GM19452 (cell line): Measurements from ENCODE around the gene RASSF4.

Source experiments
- ATAC-seq: cut with Tn5 transposase; IDR thresholded peaks from one replicate; pipeline ENCODE4 v1.9.1; 2021; ENCODE audit not compliant: unreplicated experiment

RASSF4 gene, protein sequence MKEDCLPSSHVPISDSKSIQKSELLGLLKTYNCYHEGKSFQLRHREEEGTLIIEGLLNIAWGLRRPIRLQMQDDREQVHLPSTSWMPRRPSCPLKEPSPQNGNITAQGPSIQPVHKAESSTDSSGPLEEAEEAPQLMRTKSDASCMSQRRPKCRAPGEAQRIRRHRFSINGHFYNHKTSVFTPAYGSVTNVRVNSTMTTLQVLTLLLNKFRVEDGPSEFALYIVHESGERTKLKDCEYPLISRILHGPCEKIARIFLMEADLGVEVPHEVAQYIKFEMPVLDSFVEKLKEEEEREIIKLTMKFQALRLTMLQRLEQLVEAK

DNA sequence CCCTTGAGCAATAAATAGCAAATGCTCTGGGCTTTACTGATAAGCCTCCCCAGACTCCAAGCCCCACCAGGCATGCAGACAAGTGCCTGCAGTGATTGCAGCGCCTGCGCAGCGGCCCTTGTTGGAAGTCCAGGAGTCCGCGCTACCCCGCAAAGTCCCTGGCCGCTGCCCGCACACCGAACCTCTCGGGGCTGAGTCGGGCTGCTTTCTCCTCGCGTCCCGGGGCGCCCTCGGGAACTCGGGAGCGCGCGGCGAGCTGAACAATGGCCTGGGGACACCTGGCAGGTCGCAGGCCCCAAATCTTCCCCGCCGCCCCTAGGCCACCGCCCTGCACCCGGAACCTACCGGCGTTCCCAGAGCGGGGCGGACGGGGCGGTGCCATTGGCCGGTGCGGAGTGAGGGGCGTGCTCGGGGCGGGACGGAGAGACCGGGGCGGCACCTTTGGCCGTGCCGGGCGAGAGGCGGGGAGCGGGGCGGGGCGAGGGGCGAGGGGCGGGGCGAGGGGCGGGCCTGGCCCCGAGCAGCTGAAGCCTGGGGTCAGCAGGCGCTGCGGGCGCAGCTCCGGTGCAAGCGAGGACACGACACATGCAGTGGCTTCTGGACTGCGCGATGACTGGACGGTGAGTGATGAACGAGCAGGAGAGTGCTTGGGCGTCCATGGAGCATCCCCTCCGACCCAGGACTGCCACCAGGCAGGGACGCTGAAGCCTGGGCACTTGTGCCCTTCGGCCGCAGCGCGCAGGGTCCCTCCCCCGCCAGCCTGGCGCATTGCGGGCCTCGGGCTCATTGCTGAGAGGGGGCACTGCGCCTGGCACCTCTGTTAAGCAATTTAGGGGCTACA, at the start of gene RASSF4:
TSS of gene RASSF4 (plus strand) at position 556 of the 841 bp plus-strand sequence. CDS start 10,401 bp downstream, outside the sequence.
- ATAC-seq = peak; percentile 98

DNA sequence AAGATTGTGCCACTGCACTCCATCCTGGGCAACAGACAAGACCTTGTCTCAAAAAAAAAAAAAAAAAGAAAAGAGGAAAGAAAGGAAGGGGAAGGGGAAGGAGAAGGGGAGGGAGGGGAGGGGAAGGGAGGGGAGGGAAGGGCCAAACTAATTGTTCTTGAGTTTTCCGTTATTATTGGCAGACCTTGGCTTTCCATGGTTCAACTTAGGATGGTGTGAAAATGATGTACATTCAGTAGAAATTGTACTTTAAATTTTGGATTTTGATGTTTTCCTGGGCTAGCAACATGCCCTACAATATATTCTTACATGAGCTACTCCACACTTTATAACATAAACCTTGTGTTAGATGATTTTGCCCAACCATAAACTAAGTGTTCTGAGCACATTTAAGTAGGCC, 49.7 kb upstream of the RASSF4 start:
- no peak for ATAC-seq

DNA sequence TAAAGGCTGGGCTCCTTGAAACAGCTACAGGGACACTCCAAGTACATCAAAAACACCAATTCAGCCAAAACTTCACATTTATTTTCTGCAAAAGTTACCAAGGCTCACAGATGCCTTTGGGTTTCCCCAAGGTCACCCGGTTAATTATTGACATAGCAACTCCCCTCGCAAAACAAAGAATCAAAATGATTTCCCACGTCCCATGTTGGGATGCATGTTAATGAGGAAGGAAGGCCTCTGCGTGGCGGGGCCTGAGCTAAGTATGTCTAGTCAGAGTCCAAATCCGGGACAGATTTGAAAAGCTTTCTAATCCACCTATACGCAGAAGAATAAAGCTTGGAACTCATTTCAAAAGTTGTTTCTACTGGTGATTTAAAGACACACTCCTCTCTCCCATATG, 49.0 kb upstream of the RASSF4 start:
- ATAC-seq = no peak

DNA sequence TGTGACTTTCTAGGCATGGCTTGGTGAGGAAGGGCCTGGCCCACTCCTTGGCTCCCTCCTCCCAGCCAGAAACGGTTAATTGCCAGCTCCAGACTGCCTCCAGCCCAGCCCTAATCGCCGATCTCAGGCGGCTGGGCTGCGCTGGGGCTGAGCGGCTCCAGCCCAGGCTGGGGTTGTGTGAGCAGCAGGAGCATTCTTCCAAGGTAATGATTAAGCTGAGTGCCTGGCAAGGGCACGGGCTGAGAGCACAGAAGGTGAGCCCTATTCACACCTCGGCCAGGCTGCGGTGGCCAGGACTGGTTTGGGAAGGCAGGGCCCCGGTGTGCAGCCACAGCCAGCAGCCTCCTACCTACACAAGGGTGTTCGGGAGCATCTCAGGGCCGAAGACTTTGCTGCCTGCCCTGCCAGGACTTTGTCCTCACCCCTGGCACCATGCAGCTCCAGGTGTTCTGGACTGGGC, 48.5 kb upstream of the RASSF4 start, which contains the start of gene TMEM72:
TSS of gene TMEM72 (plus strand) at position 257 of the 460 bp plus-strand sequence. CDS start at position 433, 176 bp downstream.
- no peak for ATAC-seq

DNA sequence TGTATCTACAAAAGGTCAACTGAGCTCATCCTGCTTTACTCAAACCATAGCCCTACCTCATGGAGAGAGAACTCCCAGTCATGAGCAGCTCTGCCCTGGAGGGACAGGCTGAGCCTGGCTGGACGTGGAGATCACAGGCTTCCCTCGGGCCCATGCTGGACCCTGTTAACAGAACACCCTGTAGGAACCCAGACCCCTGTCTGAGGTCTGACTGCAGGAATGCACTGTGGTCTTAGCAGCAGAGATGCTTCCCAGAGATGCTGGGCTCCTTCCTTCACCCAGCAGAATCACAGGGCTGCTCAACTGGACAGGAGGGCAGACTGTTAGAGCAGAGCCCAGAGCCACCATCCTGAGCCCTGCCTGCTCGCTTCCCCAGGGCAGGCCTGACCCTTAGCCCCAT, 47.7 kb upstream of the RASSF4 start:
- no peak for ATAC-seq

DNA sequence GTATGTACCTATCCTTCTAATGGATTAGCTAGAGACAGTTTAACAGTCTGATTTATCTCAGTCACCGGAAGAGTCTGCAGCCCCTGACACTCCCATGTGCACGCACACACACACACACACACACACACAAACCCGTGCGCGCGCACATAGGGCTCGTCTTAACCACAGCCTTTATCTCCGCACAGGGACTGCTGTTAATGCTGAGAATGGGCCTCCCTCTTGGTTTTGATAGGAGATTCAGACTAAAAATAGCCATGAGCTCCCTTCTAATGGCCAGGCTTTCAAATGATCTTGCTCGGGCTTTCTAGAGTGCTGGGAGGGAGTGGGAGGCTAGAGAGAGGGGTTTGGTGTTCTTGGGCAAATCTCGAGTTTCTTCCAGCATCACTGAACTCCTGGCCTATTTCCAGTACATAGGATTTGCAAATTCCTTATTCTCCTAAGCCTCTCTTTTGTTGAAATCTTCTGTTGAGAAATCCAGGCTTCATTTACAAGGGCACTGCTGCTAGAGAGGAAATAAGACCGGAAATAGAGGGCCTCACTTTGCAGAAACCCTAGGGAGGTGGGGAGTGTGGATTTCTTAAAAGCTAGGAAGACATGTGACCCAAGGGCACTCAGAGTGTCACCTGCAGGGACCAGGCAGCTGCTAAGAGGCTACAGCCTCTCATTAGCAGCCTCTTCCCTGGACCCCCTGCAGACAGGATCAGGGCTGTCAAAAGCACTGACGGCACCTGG, 46.1 kb upstream of the RASSF4 start:
- no peak for ATAC-seq

DNA sequence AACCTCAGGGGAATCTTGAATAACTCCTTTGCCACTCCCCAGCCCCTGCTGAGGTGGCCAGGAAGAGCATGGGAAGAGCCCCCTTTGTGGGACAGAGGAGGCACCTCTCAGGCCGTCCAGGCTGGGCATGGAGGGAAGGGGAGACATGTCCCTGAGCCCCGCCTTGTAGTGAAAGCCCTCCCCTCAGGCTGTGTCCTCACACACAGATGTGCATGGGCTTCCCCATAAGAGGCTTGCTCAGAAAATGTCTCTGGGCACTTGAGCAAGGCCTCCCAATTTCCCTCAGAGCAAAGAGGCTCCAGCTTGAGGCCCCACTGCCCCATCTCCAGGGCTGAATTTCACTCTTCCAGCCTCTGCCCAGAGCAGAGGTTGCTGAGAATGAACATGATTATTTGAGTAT, 44.7 kb upstream of the RASSF4 start:
- no peak for ATAC-seq

DNA sequence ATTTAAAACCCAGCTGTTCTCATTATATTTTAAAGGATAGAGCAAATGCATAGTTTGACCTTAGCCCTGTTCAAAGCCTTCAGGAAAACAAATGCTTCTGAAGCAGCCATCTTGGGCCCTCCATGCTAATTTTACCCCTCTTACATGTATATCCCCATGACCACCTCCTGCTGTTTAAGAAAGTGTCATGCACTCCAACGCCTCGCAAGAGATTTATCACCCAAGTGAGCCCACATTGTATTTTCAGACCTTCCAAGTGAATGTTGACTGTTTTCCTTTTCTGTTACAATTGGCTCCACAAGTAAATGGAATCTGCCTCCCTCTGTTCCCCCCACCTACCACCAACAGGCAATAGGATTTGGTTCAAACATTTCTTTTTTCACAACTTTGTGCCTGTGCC, 43.2 kb upstream of the RASSF4 start:
- no peak for ATAC-seq

DNA sequence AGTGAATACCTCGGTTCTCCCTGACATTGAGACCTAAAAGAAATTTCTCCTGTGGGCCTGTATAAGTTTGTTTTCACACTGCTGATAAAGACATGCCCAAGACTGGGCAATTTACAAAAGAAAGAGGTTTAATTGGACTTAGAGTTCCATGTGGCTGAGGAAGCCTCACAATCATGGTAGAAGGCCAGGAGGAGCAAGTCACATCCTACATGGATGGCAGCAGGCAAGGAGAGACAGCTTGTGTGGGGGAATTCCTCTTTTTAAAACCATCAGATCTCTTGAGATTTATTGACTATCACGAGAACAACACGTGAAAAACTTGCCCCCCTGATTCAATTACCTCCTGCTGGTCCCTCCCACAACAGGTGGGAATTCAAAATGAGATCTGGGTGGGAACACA, 41.8 kb upstream of the RASSF4 start:
- ATAC-seq = no peak

DNA sequence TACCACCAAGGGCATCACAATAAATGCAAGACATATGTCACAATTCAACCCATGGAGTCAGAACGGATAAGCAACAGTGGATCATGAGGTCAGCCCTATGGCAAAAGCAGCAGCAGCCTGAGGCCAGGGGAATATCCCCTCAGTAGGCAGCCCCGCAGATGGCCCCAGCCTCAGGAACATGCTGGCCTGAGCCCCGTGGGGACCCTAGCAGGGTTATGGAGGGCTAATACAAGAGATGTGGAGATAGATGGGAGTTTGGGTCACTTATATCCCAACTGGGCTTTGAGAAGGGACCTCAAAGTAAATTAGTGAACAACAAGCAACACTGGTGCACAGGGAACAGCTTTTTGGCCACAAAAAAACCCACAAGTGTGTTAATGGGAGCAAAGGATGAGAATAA, 39.4 kb upstream of the RASSF4 start:
- no peak for ATAC-seq

DNA sequence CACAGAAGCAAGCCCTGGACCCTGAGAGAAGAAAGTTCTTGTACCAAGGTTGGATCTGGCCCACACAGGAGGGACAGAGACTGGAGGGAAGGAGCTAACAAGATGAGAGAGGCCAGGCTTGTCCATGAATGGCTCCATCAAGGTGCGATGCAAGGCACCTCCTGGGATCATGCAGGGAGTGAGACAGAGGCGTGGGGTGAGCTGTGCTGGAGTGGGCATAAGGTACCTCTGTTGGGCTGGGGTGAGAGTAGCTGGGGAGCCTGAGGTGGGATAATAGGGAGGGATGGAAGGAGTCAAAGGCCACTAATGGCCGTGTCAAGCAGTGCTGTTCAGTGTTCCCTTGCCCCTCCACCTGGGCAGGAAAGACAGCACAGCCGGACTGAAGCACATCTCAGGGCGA, 38.5 kb upstream of the RASSF4 start:
- no peak for ATAC-seq

DNA sequence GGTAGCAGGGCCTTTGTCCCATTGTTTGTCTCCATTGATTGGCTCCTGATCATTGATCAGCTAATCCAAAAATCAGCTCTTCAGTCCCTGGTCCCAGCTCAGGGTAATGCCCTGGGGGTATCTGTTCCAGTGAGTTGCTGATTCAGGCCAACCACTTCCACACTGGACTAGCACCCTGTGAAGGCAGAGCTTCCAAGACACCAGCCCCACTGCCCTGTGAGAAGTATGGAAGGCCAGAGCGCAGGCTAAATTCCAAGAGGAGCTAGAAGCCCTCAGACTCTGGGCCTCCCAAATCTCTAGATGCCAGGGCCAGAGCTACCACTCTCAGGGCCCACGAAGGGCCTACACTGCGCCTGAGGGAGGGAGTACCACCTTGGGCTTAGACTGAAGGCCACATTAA, 38.1 kb upstream of the RASSF4 start:
- ATAC-seq = no peak

DNA sequence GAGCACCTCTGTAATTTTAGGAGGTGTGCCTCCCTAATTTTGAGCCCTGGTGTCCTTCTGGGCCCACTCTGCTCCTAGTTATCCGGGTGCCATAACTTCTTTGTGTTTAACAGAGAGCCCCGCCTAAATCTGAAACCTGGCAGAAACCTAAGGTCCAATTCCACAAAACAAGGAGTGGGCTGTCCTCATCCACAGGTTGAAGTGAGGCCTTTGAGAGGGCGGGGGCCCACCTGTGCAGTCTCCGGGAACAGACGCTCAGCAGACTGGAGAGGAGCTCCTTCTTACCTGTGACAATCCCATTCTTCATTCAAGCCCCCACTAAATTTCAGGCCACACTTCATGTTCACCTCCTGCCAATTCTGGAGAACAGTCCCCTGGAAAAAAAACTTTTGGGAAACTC, 37.6 kb upstream of the RASSF4 start:
- no peak for ATAC-seq

DNA sequence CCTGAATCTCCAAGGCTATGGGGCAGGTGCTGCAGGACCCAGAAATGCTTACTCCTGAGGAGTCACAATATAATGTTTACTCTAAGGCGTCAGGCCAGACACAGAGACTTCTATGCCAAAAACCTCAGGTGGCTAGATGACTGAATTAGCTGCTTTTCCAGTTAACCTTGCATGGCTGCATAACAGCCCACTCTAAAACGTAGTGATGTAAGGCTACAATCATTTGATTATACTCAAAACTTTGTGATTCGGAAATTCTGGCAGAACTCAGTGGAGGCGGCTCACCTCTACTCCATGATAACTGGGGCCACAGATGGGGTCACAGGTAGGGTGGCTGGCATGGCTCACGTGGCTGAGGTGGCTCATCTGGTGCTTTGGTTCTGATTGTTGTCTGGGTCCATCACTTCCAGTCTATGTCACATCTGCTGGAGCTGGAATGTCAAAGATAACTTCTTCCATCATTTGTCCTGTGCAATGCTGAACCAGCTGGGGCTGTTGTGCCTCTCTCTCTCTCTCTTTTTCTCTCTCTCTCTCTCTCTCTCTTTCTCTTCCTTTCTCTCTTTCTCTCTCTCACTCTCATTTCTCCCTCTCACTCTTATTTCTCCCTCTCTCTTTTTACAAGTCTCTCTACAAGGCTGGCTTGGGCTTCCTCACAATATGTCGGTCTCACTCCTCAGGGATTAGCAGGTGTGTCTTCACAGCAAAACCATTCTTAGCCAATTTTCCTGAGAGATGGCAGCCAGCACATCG, 36.6 kb upstream of the RASSF4 start:
- no peak for ATAC-seq

DNA sequence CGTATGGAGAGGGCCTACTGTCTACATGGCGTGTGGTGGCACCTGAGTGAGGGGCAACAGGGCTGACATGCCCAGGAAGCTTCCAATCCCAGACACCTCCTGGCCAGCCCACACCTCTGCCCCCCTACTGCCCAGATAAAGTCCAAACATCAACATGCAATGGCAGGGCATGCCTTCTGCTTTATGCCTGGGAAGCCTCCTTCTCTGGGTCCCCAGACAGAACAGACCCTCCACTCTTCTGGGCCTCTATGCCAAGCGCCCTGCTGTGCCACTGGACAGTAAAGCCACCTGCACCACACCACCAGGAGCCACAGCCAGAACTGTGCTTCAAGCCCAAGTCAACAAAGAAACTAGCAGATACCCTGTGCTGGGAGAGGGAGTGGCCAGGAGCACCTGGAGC, 36.0 kb upstream of the RASSF4 start:
- no peak for ATAC-seq

DNA sequence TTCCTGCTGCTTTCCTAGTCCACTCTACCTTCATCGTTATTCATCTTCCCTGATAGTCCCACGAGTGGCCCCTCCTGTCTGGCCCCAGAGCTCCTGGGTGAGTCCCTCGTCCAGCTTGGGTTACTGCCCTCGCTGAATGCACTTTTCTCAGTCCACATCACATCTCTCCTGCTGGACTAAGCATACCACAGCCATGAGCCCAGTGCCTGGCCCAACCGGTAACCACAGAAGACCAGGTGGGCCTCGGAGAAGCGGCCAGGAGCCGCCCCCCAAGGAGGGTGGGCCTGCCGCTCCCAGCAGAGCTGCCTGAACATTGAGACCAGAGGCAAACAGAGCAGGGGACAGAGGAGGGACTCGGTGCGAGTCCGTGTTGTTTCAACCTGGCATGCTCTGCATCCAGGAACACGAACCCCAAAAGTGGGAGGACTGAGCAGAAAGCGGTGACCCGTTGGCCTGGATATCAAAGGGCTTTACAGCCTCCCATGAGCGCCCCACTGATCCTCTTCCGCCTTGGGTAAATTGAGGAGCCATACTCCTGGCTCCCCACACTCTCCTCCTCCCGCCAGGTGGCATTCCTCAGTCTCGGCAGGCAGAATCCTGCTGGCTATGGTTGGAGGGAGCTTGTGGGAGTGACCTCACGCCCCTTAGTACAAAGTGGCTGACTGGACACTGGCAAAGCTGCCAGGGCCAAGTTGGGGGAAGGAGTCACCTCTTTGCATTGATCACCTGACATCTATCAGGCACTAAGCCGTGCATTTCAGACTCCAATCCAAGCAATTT, 35.2 kb upstream of the RASSF4 start:
- no peak for ATAC-seq

DNA sequence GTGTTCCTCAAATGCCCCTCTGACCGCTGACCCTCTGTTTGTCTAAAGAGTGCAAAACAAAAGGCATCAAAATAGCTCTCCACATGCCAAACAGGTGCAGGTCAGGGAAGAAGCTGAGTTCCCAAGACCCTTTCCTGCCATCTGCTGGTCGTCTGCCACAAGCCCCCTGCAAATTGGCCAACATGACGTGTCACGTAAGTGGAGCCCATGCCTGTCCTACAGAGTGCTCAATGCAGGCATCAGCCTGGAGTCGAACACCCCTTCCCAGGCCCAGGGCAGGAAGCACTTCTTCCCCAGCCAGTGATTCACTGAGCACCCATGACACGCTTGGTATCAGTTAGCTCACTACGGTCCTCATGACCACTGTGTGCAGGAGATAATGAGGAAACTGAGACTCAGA, 34.4 kb upstream of the RASSF4 start:
- ATAC-seq = no peak

DNA sequence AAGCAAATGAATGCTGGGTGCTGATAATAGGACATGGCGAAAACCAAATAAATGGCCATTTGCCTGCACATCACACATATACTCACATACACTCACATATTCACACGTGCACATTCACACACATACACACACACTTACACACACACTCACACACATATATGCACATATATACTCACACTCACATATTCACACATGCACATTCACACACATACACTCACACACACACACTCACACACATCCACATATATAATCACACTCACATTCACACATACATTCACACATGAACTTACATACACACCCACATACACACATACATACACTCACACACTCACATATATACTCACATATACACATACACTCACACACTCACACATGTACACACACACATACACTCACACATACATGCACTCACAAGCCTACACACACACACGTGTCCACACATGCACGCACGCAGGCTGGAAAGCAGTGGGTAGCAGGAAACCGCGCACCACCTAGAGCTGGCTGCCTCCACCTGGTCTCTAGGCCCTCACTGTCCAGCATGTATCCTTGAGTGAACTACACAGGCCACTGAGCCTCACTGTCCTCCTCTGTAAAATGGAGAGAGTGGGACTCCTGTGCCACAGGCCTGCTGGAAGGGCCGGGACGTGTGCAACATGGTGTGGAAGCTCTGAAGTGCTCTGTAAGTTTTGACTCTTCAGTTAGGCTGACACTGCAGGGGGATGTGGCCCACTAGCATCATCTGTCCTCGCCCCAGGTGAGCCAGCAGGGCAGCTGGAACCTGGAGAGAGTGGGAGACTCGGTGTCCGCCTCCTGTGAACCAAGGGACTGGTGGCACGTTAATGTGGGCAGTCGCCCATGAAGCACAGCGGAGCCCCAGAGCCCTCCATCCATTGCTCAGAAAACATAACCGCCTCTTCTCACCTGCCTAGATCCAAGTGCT, 33.5 kb upstream of the RASSF4 start:
- ATAC-seq = no peak
